HepG2 (cell line): ENCODE data around the gene DRD1. TPM values are rescaled to one million over a fixed set of nuclear protein-coding genes. Genes with fewer than 3 reads are reported as not detected.

Source experiments
- ATAC-seq: fragments of 200-7000 bp; cut with Tn5 transposase; 3 replicates; pipeline ENCODE4 v1.9.1; 2020; ENCODE audit warnings: mild to moderate bottlenecking, moderate library complexity
- BruUV-seq: library from RNA; stranded (reverse); fragments of 400-500 nt; replicated peaks from 2 replicates; lab custom pipeline; 2021; lab: Mats Ljungman, UMichigan
- CTCF ChIA-PET: fragments of 300-600 bp; formaldehyde crosslinking; extraction: SDS; loops from one replicate; lab custom pipeline; 2021; ENCODE audit warnings: low total read pairs, inconsistent platforms, low intra/inter-chr PET ratio; lab: Yijun Ruan, JAX
- POLR2A ChIA-PET: fragments of 350-600 bp; sonication (Branson Sonifier 250); formaldehyde crosslinking; loops from one replicate; lab custom pipeline; 2020; ENCODE audit warnings: antibody characterized with exemption, inconsistent platforms; lab: Yijun Ruan, JAX
- DNase-seq: peaks from one replicate; pipeline ENCODE4 v3.0.0-alpha.2; 2015; ENCODE audit warnings: low spot score
- FAIRE-seq: peaks from 3 replicates; lab custom pipeline; 2011; peaks lifted over from hg19 to GRCh38; lab: Jason Lieb, UNC
- H2AFZ ChIP-seq: one replicate; pipeline ENCODE4 v1.6.1; 2011; ENCODE audit warnings: low read length, inconsistent platforms
- H3K27ac ChIP-seq: fragments of 300-600 bp; 3 replicates; pipeline ENCODE4 v1.8.0; 2011; ENCODE audit warnings: mixed run types, mild to moderate bottlenecking, mixed read lengths, low read length, inconsistent platforms; ENCODE audit not compliant: insufficient read depth; ENCODE audit errors: extremely low read length
- H3K27me3 ChIP-seq, 2 experiments: fragments of 200-600 bp in 1 of 2; 2 replicates in 1 of 2; 3 replicates in 1 of 2; pipeline versions ENCODE4 v1.6.0 to v1.8.0; 2011; ENCODE audit warnings: low read length in 2 of 2, mild to moderate bottlenecking in 2 of 2, moderate library complexity in 2 of 2, inconsistent platforms in 1 of 2; ENCODE audit not compliant: insufficient read depth in 2 of 2, control insufficient read depth in 1 of 2
- H3K36me3 ChIP-seq, 2 experiments: fragments of 200-600 bp in 1 of 2; replicated peaks in 1 of 2; 2 replicates in 1 of 2; 3 replicates in 1 of 2; pipeline versions ENCODE4 v1.5.1 to v1.8.0; 2011; ENCODE audit warnings: low read length in 2 of 2, inconsistent platforms in 1 of 2; ENCODE audit not compliant: insufficient read depth in 2 of 2, control insufficient read depth in 1 of 2
- H3K4me1 ChIP-seq: 2 replicates; pipeline ENCODE4 v1.5.1; 2012; ENCODE audit warnings: low read length, inconsistent platforms; ENCODE audit not compliant: insufficient read depth
- H3K4me2 ChIP-seq: 2 replicates; pipeline ENCODE4 v1.6.0; 2011; ENCODE audit warnings: low read depth, low read length, inconsistent platforms
- H3K4me3 ChIP-seq, 3 experiments: fragments of 200-600 bp in 1 of 3; sonication (generic), shearing (Covaris generic) in 1 of 3; replicated peaks in 1 of 3; 2 replicates each; pipeline ENCODE4 v1.5.1; 2011 to 2016; ENCODE audit warnings: low read length in 3 of 3, inconsistent platforms in 2 of 3, low read depth in 2 of 3, mild to moderate bottlenecking in 2 of 3, control low read depth in 1 of 3, mixed read lengths in 1 of 3; ENCODE audit not compliant: insufficient read depth in 1 of 3
- H3K79me2 ChIP-seq: one replicate; pipeline ENCODE4 v1.6.1; 2011; ENCODE audit warnings: low read length, inconsistent platforms; ENCODE audit not compliant: insufficient read depth
- H3K9ac ChIP-seq: 2 replicates; pipeline ENCODE4 v1.6.0; 2011; ENCODE audit warnings: mild to moderate bottlenecking, low read depth, low read length, inconsistent platforms; ENCODE audit not compliant: insufficient read depth
- H3K9me3 ChIP-seq: 2 replicates; pipeline ENCODE4 v1.5.1; 2012; ENCODE audit warnings: mild to moderate bottlenecking, low read length
- H4K20me1 ChIP-seq: 2 replicates; pipeline ENCODE4 v1.6.0; 2011; ENCODE audit warnings: inconsistent platforms, mild to moderate bottlenecking, low read length, moderate library complexity; ENCODE audit not compliant: insufficient read depth
- BATF2 ChIP-seq: sonication (generic); formaldehyde crosslinking; IDR thresholded peaks from 2 replicates; pipeline ENCODE4 v1.8.0; 2022; ENCODE audit warnings: mild to moderate bottlenecking, missing genetic modification reagents, moderate library complexity
- ELF1 ChIP-seq: sonication (generic); formaldehyde crosslinking; IDR thresholded peaks from 2 replicates; pipeline ENCODE4 v1.4.0; 2020; ENCODE audit warnings: missing genetic modification reagents
- ETS1 ChIP-seq: sonication (generic); formaldehyde crosslinking; IDR thresholded peaks from 2 replicates; pipeline ENCODE4 v1.4.0; 2020; ENCODE audit warnings: missing genetic modification reagents
- GFI1 ChIP-seq: sonication (generic); formaldehyde crosslinking; IDR thresholded peaks from 2 replicates; pipeline ENCODE4 v1.5.0; 2020; ENCODE audit warnings: missing genetic modification reagents, mild to moderate bottlenecking, borderline replicate concordance
- GLMP ChIP-seq: sonication (generic); formaldehyde crosslinking; IDR thresholded peaks from 2 replicates; pipeline ENCODE4 v1.9.0; 2021; ENCODE audit warnings: missing genetic modification reagents, mild to moderate bottlenecking, borderline replicate concordance
- HBP1 ChIP-seq: IDR thresholded peaks from 2 replicates; pipeline ENCODE4 v1.6.1; 2016; ENCODE audit warnings: low read depth, control low read depth
- HDAC1 ChIP-seq: sonication (generic); formaldehyde crosslinking; IDR thresholded peaks from 2 replicates; pipeline ENCODE4 v1.5.1; 2020; ENCODE audit warnings: mild to moderate bottlenecking, missing genetic modification reagents
- IRX3 ChIP-seq: sonication (generic); formaldehyde crosslinking; IDR thresholded peaks from 2 replicates; pipeline ENCODE4 v1.8.1; 2023; ENCODE audit warnings: mild to moderate bottlenecking, low read depth, missing genetic modification reagents, borderline replicate concordance
- RFXAP ChIP-seq: sonication (generic); formaldehyde crosslinking; IDR thresholded peaks from 2 replicates; pipeline ENCODE4 v1.4.0; 2020; ENCODE audit warnings: missing genetic modification reagents, borderline replicate concordance
- SMYD3 ChIP-seq: sonication (generic); formaldehyde crosslinking; IDR thresholded peaks from 2 replicates; pipeline ENCODE4 v1.8.1; 2023; ENCODE audit warnings: mild to moderate bottlenecking, missing genetic modification reagents
- SP1 ChIP-seq, 2 experiments: fragments of 450-650 bp in 1 of 2; sonication (generic) in 1 of 2; formaldehyde crosslinking in 1 of 2; IDR thresholded peaks; 2 replicates each; pipeline versions ENCODE4 v1.4.0 to v1.6.1; 2016 to 2020; ENCODE audit warnings: missing genetic modification reagents in 1 of 2
- SSRP1 ChIP-seq: IDR thresholded peaks from 2 replicates; pipeline ENCODE4 v1.6.1; 2016; ENCODE audit warnings: control low read depth
- ZNF205 ChIP-seq: IDR thresholded peaks from 2 replicates; pipeline ENCODE4 v1.6.1; 2018; ENCODE audit warnings: missing biosample characterization, missing genetic modification reagents
- ZNF709 ChIP-seq: sonication (generic); formaldehyde crosslinking; IDR thresholded peaks from 2 replicates; pipeline ENCODE4 v1.5.0; 2020; ENCODE audit warnings: mild to moderate bottlenecking, missing genetic modification reagents
- WGBS: methylation state at CpG from one replicate; pipeline ENCODE4 v1.1.6; 2017; ENCODE audit warnings: low lambda C conversion rate; 5-methylcytosine and 5-hydroxymethylcytosine counted together
- in situ Hi-C: cut with HindIII; loops from 2 replicates; pipeline ENCODE4 v1.10.0; 2017; ENCODE audit warnings: low pct_unique_long_range_greater_than_20kb; ENCODE audit not compliant: extremely low pct_ligation_motif_present
- intact Hi-C: fragments of 100-400 bp; cut with micrococcal nuclease; formaldehyde crosslinking; loops from one replicate; pipeline ENCODE4 v1.10.0; 2022; ENCODE audit not compliant: unreplicated experiment
- polyA plus RNA-seq, 8 experiments: library from polyadenylated mRNA; depleted of rRNA in 3 of 8; stranded (reverse) in 7 of 8; unstranded in 1 of 8; fragments of >200 nt; fragmentation: Illumina TruSeq in 4 of 8; extraction: Trizol in 4 of 8; gene quantifications; 2 replicates each; pipeline versions ENCODE4 v1.2.1 to v1.2.3, GENCODE V29; 2011 to 2016; ENCODE audit warnings: low read depth in 4 of 8, missing spikeins in 1 of 8, mixed read lengths in 1 of 8; ENCODE audit not compliant: insufficient read depth in 1 of 8
- total RNA-seq, 5 experiments: library from RNA; depleted of rRNA; stranded (reverse); fragments of >200 nt; fragmentation: Illumina TruSeq; extraction: Trizol; gene quantifications; 2 replicates each; pipeline ENCODE4 v1.2.3, GENCODE V29; 2016; ENCODE audit warnings: low read depth in 1 of 5

DRD1 gene
- total and polyA plus RNA-seq, 2 of the 13 experiments (the other 11 are each of a cell fraction or from before 2014, with no cell fraction given), result not detected

GRCh38 chr5:175461370-175461769, 17.4 kb upstream of the DRD1 start:
- Histone ChIP-seq H3K27me3 (peaks cover 0 to 29% of the 10 kb centered on the region in 2 experiments; a peak in 4 of 5 replicates), H2AFZ (no peak overlapping the region), H3K4me1 (peaks cover 8% of the 10 kb centered on the region; the same call in 1 of the 2 replicates), H3K4me3 (no peak overlapping the region), H3K27ac (no peak overlapping the region), H3K79me2 (no peaks in the 10 kb centered on the region), H3K9me3 (no peaks in the 10 kb centered on the region), H3K36me3 (no peaks in the 10 kb centered on the region), H3K9ac (no peak overlapping the region), H4K20me1 (no peaks in the 10 kb centered on the region; the same call in 1 of the 2 replicates), H3K4me2 (no peak overlapping the region)
- POLR2A ChIA-PET, result no interaction called here
- WGBS, result 41% methylated on average over 12 of the region's 13 CpGs
- no peak for DNase-seq
- no peak for ATAC-seq
- intact Hi-C loops, result loop anchor here (5.0 to 10.0 kb wide), 2 partner anchors 253 to 509 kb away; no protein-coding TSS in a partner anchor
- no TSS peak for BruUV-seq
- in situ Hi-C loops, result no loop called here
- CTCF ChIA-PET, result no interaction called here
- no peak for TF ChIP-seq HBP1 (CRISPR knock-in tag)
- TF ChIP-seq GFI1 (CRISPR knock-in tag), result no peak
- TF ChIP-seq ELF1, result no peak
- no peak for TF ChIP-seq SMYD3 (CRISPR knock-in tag)
- no peak for TF ChIP-seq SSRP1 (CRISPR knock-in tag)
- TF ChIP-seq RFXAP (CRISPR knock-in tag), result no peak
- TF ChIP-seq ZNF205 (CRISPR knock-in tag), result no peak
- no peak for TF ChIP-seq ETS1 (CRISPR knock-in tag)
- TF ChIP-seq IRX3 (CRISPR knock-in tag), result no peak
- TF ChIP-seq BATF2 (CRISPR knock-in tag), result no peak
- TF ChIP-seq GLMP (CRISPR knock-in tag), result no peak
- no peak for TF ChIP-seq HDAC1 (CRISPR knock-in tag)
- no peak for TF ChIP-seq SP1 (IDR thresholded peaks at IDR 0.05)
- TF ChIP-seq SP1 (CRISPR knock-in tag; IDR thresholded peaks at IDR 0.05), result no peak
- TF ChIP-seq ZNF709 (CRISPR knock-in tag), result no peak
- FAIRE-seq, result no peak
